Skin of body (tissue), 2 donors: ENCODE results near the gene INO80D. TPM values are rescaled to one million over a fixed set of nuclear protein-coding genes. Genes with fewer than 3 reads are reported as not detected.
"Not testable (repeated sequence)": the region's sequence is repeated elsewhere in the genome, so short reads cannot be mapped to it uniquely, and the experiment has no call there.

Experiments
- DNase-seq: peaks from one replicate; lab custom pipeline; 2025; lab: John Stamatoyannopoulos, UW
- total RNA-seq: library from RNA; depleted of rRNA; stranded (reverse); fragments of >200 nt; gene quantifications from one replicate; pipeline ENCODE4 v1.2.3, GENCODE V29; 2014

The INO80D gene
- total RNA-seq, 1 donor from 2014 or later, result 18.8 TPM

- DNase-seq, result not testable (repeated sequence)
Measured at GRCh38 chr2:205978728-205979127, 107.2 kb downstream of the INO80D start.

GRCh38 chr2:205977699-205978098 lies 108.3 kb downstream of the INO80D start:
- DNase-seq, result not testable (repeated sequence)

GRCh38 chr2:205976934-205977659 lies 108.9 kb downstream of the INO80D start:
- not testable (repeated sequence) for DNase-seq

- no peak for DNase-seq
Measured at GRCh38 chr2:205976120-205976814, 109.7 kb downstream of the INO80D start.

GRCh38 chr2:205975082-205975949 lies 110.7 kb downstream of the INO80D start:
- DNase-seq, result no peak

GRCh38 chr2:205972113-205972512 lies 113.9 kb downstream of the INO80D start:
- DNase-seq, result no peak

- DNase-seq, result no peak
Measured at GRCh38 chr2:205970348-205970747, 115.6 kb downstream of the INO80D start.

GRCh38 chr2:205969584-205969983 lies 116.4 kb downstream of the INO80D start:
- DNase-seq, result no peak

- DNase-seq, result no peak
Measured at GRCh38 chr2:205967391-205968075, 118.4 kb downstream of the INO80D start.

GRCh38 chr2:205965707-205966106 lies 120.3 kb downstream of the INO80D start:
- no peak for DNase-seq

- peak; percentile 0 for DNase-seq
Measured at GRCh38 chr2:205964111-205964761, 121.7 kb downstream of the INO80D start.

GRCh38 chr2:205959521-205959920 lies 126.5 kb downstream of the INO80D start:
- no peak for DNase-seq

- no peak for DNase-seq
Measured at GRCh38 chr2:205957452-205958154, 128.4 kb downstream of the INO80D start.

- DNase-seq, result no peak
Measured at GRCh38 chr2:205954707-205955106, 131.3 kb downstream of the INO80D start.

GRCh38 chr2:205952282-205952681 lies 133.7 kb downstream of the INO80D start:
- DNase-seq, result no peak

- no peak for DNase-seq
Measured at GRCh38 chr2:205948883-205949282, 137.1 kb downstream of the INO80D start.

GRCh38 chr2:205948496-205948837 lies 137.5 kb downstream of the INO80D start:
- no peak for DNase-seq

- peak; percentile 91 for DNase-seq
Measured at GRCh38 chr2:205947621-205948495, 138.1 kb downstream of the INO80D start.

- DNase-seq, result no peak
Measured at GRCh38 chr2:205946226-205946625, 139.7 kb downstream of the INO80D start.
